Thoracic aorta (tissue), 2 donors: Measurements from ENCODE around the gene CALML3. TPM values are rescaled to one million over a fixed set of nuclear protein-coding genes. Genes with fewer than 3 reads are reported as not detected.

Experiments used
- ATAC-seq: fragments of 150-250 bp; one replicate; pipeline ENCODE4 v1.8.0; 2017; ENCODE audit warnings: low read depth; ENCODE audit not compliant: insufficient number of reproducible peaks, low FRiP score
- DNase-seq: peaks from one replicate; pipeline ENCODE4 v3.0.0-alpha.2; 2020; ENCODE audit warnings: low spot score
- H3K27ac ChIP-seq, 2 donors: fragments of 200-600 bp; sonication (generic); 1 replicate in 1 of 2; 2 replicates in 1 of 2; pipeline ENCODE4 v1.5.1; 2016; ENCODE audit warnings: mild to moderate bottlenecking in 2 of 2, moderate library complexity in 2 of 2
- H3K27me3 ChIP-seq: fragments of 200-600 bp; sonication (generic); replicated peaks from 2 replicates; pipeline ENCODE4 v1.6.0; 2016; ENCODE audit warnings: mild to moderate bottlenecking; ENCODE audit not compliant: insufficient read depth
- H3K36me3 ChIP-seq: fragments of 200-600 bp; sonication (generic); one replicate; pipeline ENCODE4 v1.5.1; 2016
- H3K4me1 ChIP-seq, 2 donors: fragments of 200-600 bp; sonication (generic); 1 replicate in 1 of 2; 2 replicates in 1 of 2; pipeline versions ENCODE4 v1.5.1 to v1.6.0; 2016; ENCODE audit warnings: low read depth in 2 of 2, mild to moderate bottlenecking in 1 of 2; ENCODE audit not compliant: control insufficient read depth in 1 of 2
- H3K4me3 ChIP-seq: fragments of 200-600 bp; sonication (generic); 2 replicates; pipeline ENCODE4 v1.5.1; 2016; ENCODE audit warnings: mild to moderate bottlenecking
- H3K9me3 ChIP-seq: fragments of 200-600 bp; sonication (generic); 2 replicates; pipeline ENCODE4 v1.5.1; 2016
- total RNA-seq, 2 donors: library from RNA; depleted of rRNA; stranded (reverse); fragments of >200 nt; gene quantifications; one replicate each; pipeline versions ENCODE4 v1.1.0 to v1.2.3, GENCODE V29; 2016
- TF ChIP-seq, protein P1 (sequence below): fragments of 200-600 bp; sonication (generic); IDR thresholded peaks from one replicate; pipeline ENCODE4 v1.5.1; 2019; ENCODE audit warnings: antibody characterized with exemption

The CALML3 gene
- total RNA-seq, 2 donors from 2014 or later, result not detected

GRCh38 chr10:5502571-5503476 lies 21.9 kb upstream of the CALML3 start:
- H3K36me3 ChIP-seq, result no peaks in the 10 kb centered on the region
- H3K27me3 ChIP-seq, result no peaks in the 10 kb centered on the region
- TF ChIP-seq, protein P1, sequence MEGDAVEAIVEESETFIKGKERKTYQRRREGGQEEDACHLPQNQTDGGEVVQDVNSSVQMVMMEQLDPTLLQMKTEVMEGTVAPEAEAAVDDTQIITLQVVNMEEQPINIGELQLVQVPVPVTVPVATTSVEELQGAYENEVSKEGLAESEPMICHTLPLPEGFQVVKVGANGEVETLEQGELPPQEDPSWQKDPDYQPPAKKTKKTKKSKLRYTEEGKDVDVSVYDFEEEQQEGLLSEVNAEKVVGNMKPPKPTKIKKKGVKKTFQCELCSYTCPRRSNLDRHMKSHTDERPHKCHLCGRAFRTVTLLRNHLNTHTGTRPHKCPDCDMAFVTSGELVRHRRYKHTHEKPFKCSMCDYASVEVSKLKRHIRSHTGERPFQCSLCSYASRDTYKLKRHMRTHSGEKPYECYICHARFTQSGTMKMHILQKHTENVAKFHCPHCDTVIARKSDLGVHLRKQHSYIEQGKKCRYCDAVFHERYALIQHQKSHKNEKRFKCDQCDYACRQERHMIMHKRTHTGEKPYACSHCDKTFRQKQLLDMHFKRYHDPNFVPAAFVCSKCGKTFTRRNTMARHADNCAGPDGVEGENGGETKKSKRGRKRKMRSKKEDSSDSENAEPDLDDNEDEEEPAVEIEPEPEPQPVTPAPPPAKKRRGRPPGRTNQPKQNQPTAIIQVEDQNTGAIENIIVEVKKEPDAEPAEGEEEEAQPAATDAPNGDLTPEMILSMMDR, result no peak
- no peak for DNase-seq
- no peaks in the 10 kb centered on the region for H3K9me3 ChIP-seq
- ATAC-seq, result no peak
- H3K27ac ChIP-seq, result no peak overlapping the region
- H3K4me1 ChIP-seq, result peaks cover 0 to 7% of the 10 kb centered on the region in 2 donors
- no peak overlapping the region for H3K4me3 ChIP-seq

DNA sequence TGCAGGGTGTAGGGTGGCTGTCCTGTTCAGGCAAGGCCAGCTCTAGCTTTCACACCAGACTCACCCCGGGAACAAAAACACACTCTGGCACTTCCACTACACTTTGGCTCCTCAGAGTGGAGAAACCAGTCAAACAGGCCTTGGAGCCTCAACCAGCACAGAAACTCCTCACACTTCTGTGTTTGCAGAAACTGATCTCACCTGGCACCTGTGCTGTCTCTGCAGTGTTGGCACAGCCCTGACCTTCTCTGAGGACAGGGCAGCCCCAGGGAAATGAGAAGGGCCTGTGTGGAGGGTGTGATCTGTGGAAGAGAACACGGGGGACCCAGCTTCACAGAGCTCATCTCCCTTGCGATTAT lies 21.3 kb upstream of the CALML3 start:
- Histone ChIP-seq H3K36me3 (no peaks in the 10 kb centered on the region), H3K4me3 (no peak overlapping the region), H3K9me3 (no peaks in the 10 kb centered on the region), H3K4me1 (peaks cover 0 to 7% of the 10 kb centered on the region in 2 donors), H3K27ac (no peak overlapping the region), H3K27me3 (no peaks in the 10 kb centered on the region)
- DNase-seq, result no peak
- no peak for ATAC-seq
- TF ChIP-seq, protein P1, result no peak

DNA sequence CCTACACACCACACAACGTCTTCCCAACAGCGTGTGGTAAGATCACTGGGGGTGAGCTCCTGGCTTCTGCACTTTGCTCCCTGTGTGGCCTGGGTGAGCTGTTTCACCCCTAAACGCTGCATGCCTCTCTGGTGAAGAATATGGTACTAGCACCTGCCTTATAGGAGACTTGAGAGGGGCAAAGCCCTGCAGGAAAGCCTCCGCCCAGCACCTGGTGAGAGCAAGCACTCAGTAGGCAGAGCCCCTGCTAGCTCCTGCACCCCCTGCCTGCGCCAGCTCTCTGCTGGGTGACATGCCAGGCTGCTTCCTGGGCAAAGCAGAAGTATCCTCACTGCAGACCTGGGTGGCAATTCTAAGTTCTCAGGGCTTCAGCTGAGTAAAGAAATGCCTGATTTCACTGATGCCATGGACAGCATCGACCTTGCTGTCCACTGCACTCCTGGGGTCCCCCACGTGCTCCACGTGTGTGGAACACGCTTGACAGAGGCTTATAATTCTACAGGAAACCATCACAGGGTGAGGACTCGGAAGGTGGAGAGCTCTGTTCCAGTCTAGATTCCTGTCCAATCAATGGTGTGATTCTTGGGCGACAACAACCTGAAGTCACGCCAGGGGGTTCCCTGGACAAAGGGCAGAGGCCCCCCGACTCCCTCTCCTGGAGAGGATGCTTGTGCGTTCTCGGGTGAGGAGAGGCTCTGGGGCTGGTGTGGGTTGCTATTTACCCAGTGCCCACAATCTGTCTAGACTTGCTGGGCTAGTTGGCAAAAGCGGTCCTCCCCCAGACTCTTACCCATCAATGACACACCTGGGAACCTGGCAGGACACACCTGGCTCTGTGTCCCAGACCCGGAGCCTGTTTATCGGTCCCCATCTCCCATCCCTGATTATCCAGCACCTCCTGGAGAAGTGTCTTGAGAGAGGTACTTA lies 20.4 kb upstream of the CALML3 start:
- TF ChIP-seq, protein P1, result no peak
- Histone ChIP-seq H3K36me3 (no peaks in the 10 kb centered on the region), H3K27ac (no peak overlapping the region), H3K4me1 (peaks cover 0 to 7% of the 10 kb centered on the region in 2 donors), H3K27me3 (no peaks in the 10 kb centered on the region), H3K4me3 (no peak overlapping the region), H3K9me3 (no peaks in the 10 kb centered on the region)
- ATAC-seq (no peak), DNase-seq (no peak)

- Histone ChIP-seq H3K4me1 (peaks cover 0 to 7% of the 10 kb centered on the region in 2 donors), H3K4me3 (no peak overlapping the region), H3K36me3 (no peaks in the 10 kb centered on the region), H3K27ac (no peak overlapping the region), H3K9me3 (no peaks in the 10 kb centered on the region), H3K27me3 (no peaks in the 10 kb centered on the region)
- ATAC-seq (no peak), DNase-seq (no peak)
- TF ChIP-seq, protein P1, result no peak
Observed at GRCh38 chr10:5506246-5506645, 18.5 kb upstream of the CALML3 start.
